CD4-positive, alpha-beta memory T cell (primary cell): ENCODE measurements around the gene ZFP69. TPM values are rescaled to one million over a fixed set of nuclear protein-coding genes. Genes with fewer than 3 reads are reported as not detected.
"Not testable (repeated sequence)": the region's sequence is repeated elsewhere in the genome, so short reads cannot be mapped to it uniquely, and the experiment has no call there.

Experiments used
- CTCF ChIA-PET: fragments of 350-600 bp; sonication (Branson Sonifier 250); formaldehyde crosslinking; loops from one replicate; lab custom pipeline; 2021; ENCODE audit warnings: inconsistent platforms; ENCODE audit not compliant: partially characterized antibody; lab: Charles Lee
- POLR2A ChIA-PET: fragments of 350-600 bp; sonication (Branson Sonifier 250); formaldehyde crosslinking; loops from one replicate; lab custom pipeline; 2021; ENCODE audit not compliant: partially characterized antibody; lab: Charles Lee
- DNase-seq, 5 donors: peaks; one replicate each; pipeline versions ENCODE4 v3.0.0 to v3.0.0-alpha.2; 2020 to 2022; ENCODE audit warnings: mixed read lengths in 1 of 5
- H3K27ac ChIP-seq: one replicate; pipeline ENCODE4 v1.7.0; 2013; ENCODE audit warnings: low read depth, low read length
- H3K27me3 ChIP-seq: 2 replicates; pipeline ENCODE4 v1.7.0; 2013; ENCODE audit warnings: mild to moderate bottlenecking, low read length, moderate library complexity; ENCODE audit not compliant: insufficient read depth
- H3K36me3 ChIP-seq: 2 replicates; pipeline ENCODE4 v1.7.0; 2013; ENCODE audit warnings: mild to moderate bottlenecking, low read length, moderate library complexity; ENCODE audit not compliant: insufficient read depth
- H3K4me1 ChIP-seq: 2 replicates; pipeline ENCODE4 v1.7.0; 2013; ENCODE audit warnings: mild to moderate bottlenecking, low read length, moderate library complexity; ENCODE audit not compliant: insufficient read depth
- H3K4me3 ChIP-seq, 2 donors: one replicate each; pipeline ENCODE4 v1.7.0; 2013; ENCODE audit warnings: low read length in 2 of 2, mild to moderate bottlenecking in 1 of 2
- H3K9me3 ChIP-seq, 2 donors: one replicate each; pipeline ENCODE4 v1.7.0; 2013; ENCODE audit warnings: low read length in 2 of 2, control low read depth in 1 of 2; ENCODE audit not compliant: control insufficient read depth in 1 of 2
- H3K27ac Mint-ChIP-seq, 7 donors: one replicate each; pipeline ENCODE4 v1.8.0; 2020 to 2021; ENCODE audit warnings: mixed read lengths in 7 of 7, mild to moderate bottlenecking in 6 of 7, inconsistent platforms in 3 of 7, moderate library complexity in 3 of 7
- H3K27me3 Mint-ChIP-seq, 2 donors: one replicate each; pipeline ENCODE4 v1.8.0; 2020 to 2021; ENCODE audit warnings: mixed read lengths in 2 of 2
- H3K36me3 Mint-ChIP-seq, 2 donors: one replicate each; pipeline ENCODE4 v1.8.0; 2020 to 2021; ENCODE audit warnings: mixed read lengths in 2 of 2, inconsistent platforms in 1 of 2, mild to moderate bottlenecking in 1 of 2
- H3K4me1 Mint-ChIP-seq, 4 donors: one replicate each; pipeline ENCODE4 v1.8.0; 2020 to 2021; ENCODE audit warnings: mixed read lengths in 4 of 4, mild to moderate bottlenecking in 1 of 4
- H3K4me3 Mint-ChIP-seq, 8 donors: one replicate each; pipeline ENCODE4 v1.8.0; 2020 to 2021; ENCODE audit warnings: mixed read lengths in 8 of 8, mild to moderate bottlenecking in 7 of 8, moderate library complexity in 6 of 8, inconsistent platforms in 3 of 8
- H3K9me3 Mint-ChIP-seq, 8 donors: one replicate each; pipeline ENCODE4 v1.8.0; 2020 to 2021; ENCODE audit warnings: mixed read lengths in 8 of 8, mild to moderate bottlenecking in 5 of 8, inconsistent platforms in 3 of 8, moderate library complexity in 1 of 8
- intact Hi-C: fragments of 100-400 bp; cut with micrococcal nuclease; formaldehyde crosslinking; loops from one replicate; pipeline ENCODE4 v1.15.1; 2023
- polyA plus RNA-seq, 2 donors: library from polyadenylated mRNA; unstranded; fragments of 300-500 nt; fragmentation: Illumina TruSeq; gene quantifications; one replicate each; pipeline ENCODE4 v1.2.3, GENCODE V29; 2021
- total RNA-seq, 2 experiments: library from RNA; stranded (reverse); gene quantifications; one replicate each; pipeline ENCODE4 v1.2.3, GENCODE V29; 2021

ZFP69 gene
- total and polyA plus RNA-seq, 4 experiments from 2014 or later, result 3.3 to 6.1 (median 4.0) TPM

- intact Hi-C loops, result no loop called here
- Mint-ChIP-seq H3K4me3 (no peak overlapping the region), H3K27me3 (no peaks in the 10 kb centered on the region), H3K27ac (no peak overlapping the region), H3K4me1 (no peaks in the 10 kb centered on the region), H3K9me3 (peaks cover 6 to 99% (median 92%) of the 10 kb centered on the region in 8 donors), H3K36me3 (peaks cover 30 to 46% of the 10 kb centered on the region in 2 donors)
- peaks cover 6 to 57% of the 10 kb centered on the region in 2 donors for H3K9me3 ChIP-seq
- H3K36me3 ChIP-seq, result no peaks in the 10 kb centered on the region
- ChIA-PET POLR2A (no interaction called here), CTCF (no interaction called here)
- H3K4me3 ChIP-seq, result no peak overlapping the region
- no peak for DNase-seq
- no peaks in the 10 kb centered on the region for H3K27me3 ChIP-seq
- no peaks in the 10 kb centered on the region for H3K4me1 ChIP-seq
- no peak overlapping the region for H3K27ac ChIP-seq
These were observed 7.8 kb upstream of the ZFP69 start for GRCh38 chr1:40469327-40469726.

DNA sequence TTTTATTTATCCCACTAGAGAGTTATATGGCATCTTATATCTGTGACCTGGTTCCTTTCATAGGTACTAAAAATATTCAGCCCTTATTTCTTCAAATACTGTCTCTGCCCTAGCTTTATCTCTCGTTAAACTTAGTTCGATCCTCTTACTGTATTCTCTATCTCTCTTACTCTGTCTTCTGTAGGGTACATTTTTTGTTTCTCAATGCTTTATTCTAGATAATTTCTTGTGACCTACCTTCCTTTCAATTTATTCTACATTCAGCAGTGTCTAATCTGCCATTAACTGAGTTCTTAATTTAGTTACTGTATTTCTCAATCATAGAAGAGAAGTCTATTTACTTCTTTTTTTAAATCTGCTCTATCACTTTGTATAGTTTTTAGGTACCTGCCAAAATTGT, 1.8 kb upstream of the ZFP69 start:
- POLR2A ChIA-PET, result interaction anchor here (1.1 kb wide), 1 partner anchor 56 kb away, joined by 4 read pairs; the partner anchor contains the start of gene ZNF684
- peaks cover 22 to 36% of the 10 kb centered on the region in 2 donors for H3K36me3 Mint-ChIP-seq
- no peak overlapping the region for H3K4me3 Mint-ChIP-seq

GRCh38 chr1:40477678-40478053, 576 bp downstream of the ZFP69 start:
- peak overlapping the region; percentile 85 to 93 (median 90) for H3K4me3 Mint-ChIP-seq

More for the DNA sequence above, 1.8 kb upstream of the ZFP69 start:
- Mint-ChIP-seq H3K9me3 (peaks cover 3 to 65% (median 55%) of the 10 kb centered on the region in 8 donors), H3K27ac (no peak overlapping the region), H3K27me3 (no peaks in the 10 kb centered on the region), H3K4me1 (peaks cover 16 to 26% (median 22%) of the 10 kb centered on the region in 4 donors)
- peaks cover 0 to 14% of the 10 kb centered on the region in 2 donors for H3K9me3 ChIP-seq
- DNase-seq, result no peak
- H3K4me3 ChIP-seq, result no peak overlapping the region
- CTCF ChIA-PET, result interaction anchor here (0.6 kb wide), 1 partner anchor 12 kb away, joined by 3 read pairs; no protein-coding TSS in a partner anchor
- H3K36me3 ChIP-seq, result no peaks in the 10 kb centered on the region
- intact Hi-C loops, result no loop called here
- no peak overlapping the region for H3K27ac ChIP-seq
- H3K4me1 ChIP-seq, result peaks cover 13% of the 10 kb centered on the region
- H3K27me3 ChIP-seq, result no peaks in the 10 kb centered on the region

DNA sequence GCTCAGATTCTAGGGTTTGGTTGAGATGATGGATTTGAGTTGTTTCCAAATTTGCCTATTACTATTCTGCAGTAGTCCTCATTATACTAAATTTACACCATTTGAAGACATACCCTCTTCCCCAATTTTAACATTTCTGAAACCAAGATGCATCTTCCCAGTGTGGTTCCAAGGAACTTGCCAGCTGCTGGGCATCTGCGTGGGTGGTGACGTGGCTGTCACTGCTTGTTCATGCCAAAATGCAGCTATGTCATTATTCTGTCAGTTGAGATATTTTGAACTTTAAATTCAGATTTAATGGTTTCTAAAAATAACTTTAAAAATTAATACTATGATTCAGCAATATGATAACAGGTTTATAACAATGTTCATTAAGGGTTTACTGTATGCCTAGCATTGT, 1.2 kb downstream of the ZFP69 start:
- Mint-ChIP-seq H3K9me3 (peaks cover 0 to 53% (median 36%) of the 10 kb centered on the region in 8 donors), H3K36me3 (peaks cover 42 to 43% of the 10 kb centered on the region in 2 donors), H3K27me3 (no peaks in the 10 kb centered on the region), H3K4me3 (peak overlapping the region; percentile 85 to 93 (median 90)), H3K27ac (peak overlapping the region in 6 of 7 donors; percentile 11 to 91 (median 86)), H3K4me1 (peaks cover 16 to 26% (median 23%) of the 10 kb centered on the region in 4 donors)
- Histone ChIP-seq H3K36me3 (peaks cover 15% of the 10 kb centered on the region), H3K4me3 (peak overlapping the region; percentile 61 to 70), H3K27ac (peak overlapping the region; percentile 52), H3K4me1 (peaks cover 13% of the 10 kb centered on the region), H3K27me3 (no peaks in the 10 kb centered on the region), H3K9me3 (peaks cover 0 to 4% of the 10 kb centered on the region in 2 donors)
- ChIA-PET POLR2A (interaction anchor here (0.9 to 3.2 kb wide), 5 partner anchors 20 to 501 kb away, joined by 3 to 20 read pairs (median 11); partner anchors contain the start of genes CTPS1, EXO5, ZFP69B and ZNF684), CTCF (no interaction called here)
- intact Hi-C loops, result no loop called here
- no peak for DNase-seq

More at GRCh38 chr1:40477678-40478053, 576 bp downstream of the ZFP69 start:
- no peaks in the 10 kb centered on the region for H3K27me3 ChIP-seq
- H3K4me3 ChIP-seq, result peak overlapping the region; percentile 61 to 70
- ChIA-PET CTCF (no interaction called here), POLR2A (interaction anchor here (0.9 to 3.2 kb wide), 7 partner anchors 21 to 502 kb away, joined by 3 to 20 read pairs (median 6); partner anchors contain the start of genes CTPS1, EXO5, NFYC and ZFP69B)
- H3K4me1 ChIP-seq, result peaks cover 13% of the 10 kb centered on the region
- peak overlapping the region; percentile 52 for H3K27ac ChIP-seq
- H3K4me1 Mint-ChIP-seq, result peaks cover 16 to 26% (median 22%) of the 10 kb centered on the region in 4 donors
- H3K27me3 Mint-ChIP-seq, result no peaks in the 10 kb centered on the region
- peaks cover 37 to 41% of the 10 kb centered on the region in 2 donors for H3K36me3 Mint-ChIP-seq
- peak overlapping the region; percentile 70 to 91 (median 87) for H3K27ac Mint-ChIP-seq
- H3K9me3 Mint-ChIP-seq, result peaks cover 0 to 54% (median 39%) of the 10 kb centered on the region in 8 donors
- intact Hi-C loops, result loop anchor here (1.0 kb wide), 1 partner anchor 31 kb away; the partner anchor contains the start of gene EXO5
- H3K9me3 ChIP-seq, result peaks cover 0 to 10% of the 10 kb centered on the region in 2 donors
- peaks cover 12% of the 10 kb centered on the region for H3K36me3 ChIP-seq
- peak in 1 of 5 donors; percentile 6 for DNase-seq

GRCh38 chr1:40479156-40479555, 2.1 kb downstream of the ZFP69 start:
- peak overlapping the region in 5 of 8 donors; percentile 17 to 57 (median 48) for H3K4me3 Mint-ChIP-seq

GRCh38 chr1:40495315-40495903, 18.3 kb downstream of the ZFP69 start:
- peaks cover 4% of the 10 kb centered on the region for H3K36me3 ChIP-seq

More at GRCh38 chr1:40479156-40479555, 2.1 kb downstream of the ZFP69 start:
- POLR2A ChIA-PET, result interaction anchor here (0.5 to 3.2 kb wide), 3 partner anchors 20 to 86 kb away, joined by 3 to 20 read pairs (median 3); partner anchors contain the start of gene ZFP69B
- intact Hi-C loops, result no loop called here
- Histone ChIP-seq H3K9me3 (peaks cover 0 to 3% of the 10 kb centered on the region in 2 donors), H3K27me3 (no peaks in the 10 kb centered on the region), H3K4me1 (peaks cover 13% of the 10 kb centered on the region), H3K36me3 (peaks cover 15% of the 10 kb centered on the region), H3K27ac (no peak overlapping the region), H3K4me3 (no peak overlapping the region)
- H3K27me3 Mint-ChIP-seq, result no peaks in the 10 kb centered on the region
- H3K27ac Mint-ChIP-seq, result peak overlapping the region in 5 of 7 donors; percentile 4 to 49 (median 25)
- CTCF ChIA-PET, result no interaction called here
- H3K36me3 Mint-ChIP-seq, result peaks cover 49 to 50% of the 10 kb centered on the region in 2 donors
- peaks cover 16 to 26% (median 23%) of the 10 kb centered on the region in 4 donors for H3K4me1 Mint-ChIP-seq
- DNase-seq, result no peak
- H3K9me3 Mint-ChIP-seq, result peaks cover 0 to 53% (median 34%) of the 10 kb centered on the region in 8 donors

DNA sequence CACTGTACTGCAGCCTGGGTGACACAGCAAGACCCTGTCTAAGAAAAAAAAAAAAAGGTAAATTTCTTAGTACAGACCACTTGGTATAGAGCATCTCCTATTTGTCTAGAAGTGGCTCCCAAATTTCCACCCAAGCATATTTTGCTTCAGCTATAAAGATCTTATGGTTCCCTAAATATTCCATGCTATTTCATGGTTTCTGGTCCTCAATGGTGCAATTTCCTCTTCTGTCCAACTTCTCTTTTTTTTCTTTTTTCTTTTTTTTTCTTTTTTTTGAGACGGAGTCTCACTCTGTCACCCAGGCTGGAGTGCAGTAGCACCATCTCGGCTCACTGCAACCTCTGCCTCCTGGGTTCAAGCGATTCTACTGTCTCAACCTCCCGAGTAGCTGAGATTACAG, 25.6 kb downstream of the ZFP69 start:
- H3K9me3 ChIP-seq, H3K27ac Mint-ChIP-seq, H3K4me3 Mint-ChIP-seq, H3K27me3 Mint-ChIP-seq, H3K4me1 Mint-ChIP-seq, CTCF ChIA-PET, DNase-seq, H3K27me3 ChIP-seq, intact Hi-C loops, H3K4me3 ChIP-seq, POLR2A ChIA-PET, H3K36me3 ChIP-seq, H3K27ac ChIP-seq, H3K4me1 ChIP-seq: not testable (repeated sequence)
- peaks cover 52 to 54% of the 10 kb centered on the region in 2 donors for H3K36me3 Mint-ChIP-seq
- peaks cover 4 to 82% (median 59%) of the 10 kb centered on the region in 8 donors for H3K9me3 Mint-ChIP-seq

More at GRCh38 chr1:40495315-40495903, 18.3 kb downstream of the ZFP69 start:
- no peaks in the 10 kb centered on the region for H3K4me1 ChIP-seq
- no peaks in the 10 kb centered on the region for H3K27me3 ChIP-seq
- ChIA-PET CTCF (no interaction called here), POLR2A (no interaction called here)
- DNase-seq, result no peak
- Mint-ChIP-seq H3K4me1 (no peaks in the 10 kb centered on the region), H3K9me3 (peaks cover 3 to 87% (median 77%) of the 10 kb centered on the region in 8 donors), H3K27me3 (no peaks in the 10 kb centered on the region), H3K27ac (no peak overlapping the region), H3K4me3 (no peak overlapping the region), H3K36me3 (peaks cover 69 to 75% of the 10 kb centered on the region in 2 donors)
- H3K27ac ChIP-seq, result no peak overlapping the region
- intact Hi-C loops, result no loop called here
- H3K9me3 ChIP-seq, result peaks cover 7 to 25% of the 10 kb centered on the region in 2 donors
- no peak overlapping the region for H3K4me3 ChIP-seq
